CD4-positive, CD25-positive, alpha-beta regulatory T cell (primary cell): ENCODE data around the gene PIK3R1. TPM values are rescaled to one million over a fixed set of nuclear protein-coding genes. Genes with fewer than 3 reads are reported as not detected.

Source experiments
- ATAC-seq, 2 donors: fragments of 150-1000 bp; cut with Tn5 transposase; one replicate each; pipeline ENCODE4 v1.10.0; 2021; ENCODE audit warnings: low read depth in 2 of 2, moderate number of reproducible peaks in 2 of 2, moderate library complexity in 1 of 2
- DNase-seq, 3 donors: peaks; one replicate each; pipeline versions ENCODE4 v3.0.0 to v3.0.0-alpha.2; 2012 to 2022; ENCODE audit warnings: mixed read lengths in 1 of 3
- H3K27ac ChIP-seq: one replicate; pipeline ENCODE4 v1.7.0; 2013; ENCODE audit warnings: mild to moderate bottlenecking, low read length; ENCODE audit not compliant: insufficient read depth, poor library complexity, severe bottlenecking
- H3K27me3 ChIP-seq: one replicate; pipeline ENCODE4 v1.7.0; 2013; ENCODE audit warnings: low read length; ENCODE audit not compliant: control insufficient read depth, insufficient read depth
- H3K36me3 ChIP-seq: one replicate; pipeline ENCODE4 v1.7.0; 2013; ENCODE audit warnings: mild to moderate bottlenecking, low read length, moderate library complexity; ENCODE audit not compliant: control insufficient read depth, insufficient read depth
- H3K4me1 ChIP-seq: 2 replicates; pipeline ENCODE4 v1.7.0; 2013; ENCODE audit warnings: mild to moderate bottlenecking, low read length; ENCODE audit not compliant: insufficient read depth, control insufficient read depth, poor library complexity, severe bottlenecking
- H3K4me3 ChIP-seq: one replicate; pipeline ENCODE4 v1.7.0; 2013; ENCODE audit warnings: low read depth, mild to moderate bottlenecking, low read length, moderate library complexity
- H3K9me3 ChIP-seq, 2 experiments: 1 replicate in 1 of 2; 2 replicates in 1 of 2; pipeline ENCODE4 v1.7.0; 2013; ENCODE audit warnings: low read length in 2 of 2, mild to moderate bottlenecking in 1 of 2, moderate library complexity in 1 of 2; ENCODE audit not compliant: control insufficient read depth in 2 of 2
- H3K27ac Mint-ChIP-seq, 3 donors: one replicate each; pipeline ENCODE4 v1.8.0; 2020 to 2022; ENCODE audit warnings: mild to moderate bottlenecking in 3 of 3, mixed read lengths in 3 of 3, moderate library complexity in 2 of 3
- H3K27me3 Mint-ChIP-seq: one replicate; pipeline ENCODE4 v1.8.0; 2022; ENCODE audit warnings: mild to moderate bottlenecking, mixed read lengths
- H3K36me3 Mint-ChIP-seq: one replicate; pipeline ENCODE4 v1.8.0; 2020; ENCODE audit warnings: mixed read lengths
- H3K4me1 Mint-ChIP-seq, 4 donors: one replicate each; pipeline ENCODE4 v1.8.0; 2020 to 2022; ENCODE audit warnings: mixed read lengths in 4 of 4, mild to moderate bottlenecking in 1 of 4
- H3K4me3 Mint-ChIP-seq, 4 donors: one replicate each; pipeline ENCODE4 v1.8.0; 2020 to 2022; ENCODE audit warnings: mild to moderate bottlenecking in 4 of 4, mixed read lengths in 4 of 4, moderate library complexity in 3 of 4
- H3K9me3 Mint-ChIP-seq, 7 donors: one replicate each; pipeline ENCODE4 v1.8.0; 2020 to 2022; ENCODE audit warnings: mixed read lengths in 7 of 7, mild to moderate bottlenecking in 3 of 7, moderate library complexity in 2 of 7
- polyA plus RNA-seq, 4 donors: library from polyadenylated mRNA; unstranded; fragments of 300-500 nt; fragmentation: Illumina TruSeq; gene quantifications; one replicate each; pipeline ENCODE4 v1.2.3, GENCODE V29; 2021
- total RNA-seq: library from RNA; stranded (reverse); gene quantifications from one replicate; pipeline ENCODE4 v1.2.3, GENCODE V29; 2022

The PIK3R1 gene
- total and polyA plus RNA-seq, 5 donors from 2014 or later = 75.9 to 366 (median 120) TPM

GRCh38 chr5:68176802-68177479 is 38.6 kb upstream of the PIK3R1 start:
- Mint-ChIP-seq H3K4me3 (no peak overlapping the region), H3K27me3 (peaks cover 5% of the 10 kb centered on the region), H3K36me3 (no peaks in the 10 kb centered on the region), H3K4me1 (no peaks in the 10 kb centered on the region), H3K27ac (no peak overlapping the region), H3K9me3 (peaks cover 0 to 2% (median 0%) of the 10 kb centered on the region in 7 donors)
- H3K27me3 ChIP-seq = no peaks in the 10 kb centered on the region
- H3K4me3 ChIP-seq = no peak overlapping the region
- no peaks in the 10 kb centered on the region for H3K9me3 ChIP-seq
- no peaks in the 10 kb centered on the region for H3K4me1 ChIP-seq
- H3K36me3 ChIP-seq = no peaks in the 10 kb centered on the region
- no peak overlapping the region for H3K27ac ChIP-seq
- DNase-seq (no peak), ATAC-seq (no peak)

- no peak overlapping the region for H3K27ac Mint-ChIP-seq
- peaks cover 0 to 2% (median 0%) of the 10 kb centered on the region in 7 donors for H3K9me3 Mint-ChIP-seq
- Histone ChIP-seq H3K27ac (no peak overlapping the region), H3K4me3 (no peak overlapping the region), H3K4me1 (no peaks in the 10 kb centered on the region), H3K36me3 (no peaks in the 10 kb centered on the region), H3K9me3 (no peaks in the 10 kb centered on the region), H3K27me3 (no peaks in the 10 kb centered on the region)
- no peaks in the 10 kb centered on the region for H3K36me3 Mint-ChIP-seq
- DNase-seq = no peak
- ATAC-seq = no peak
- no peaks in the 10 kb centered on the region for H3K4me1 Mint-ChIP-seq
- H3K4me3 Mint-ChIP-seq = no peak overlapping the region
- peaks cover 5% of the 10 kb centered on the region for H3K27me3 Mint-ChIP-seq
Measured at GRCh38 chr5:68177676-68178075, 37.9 kb upstream of the PIK3R1 start.

GRCh38 chr5:68178579-68178978 is 37.0 kb upstream of the PIK3R1 start:
- no peak for ATAC-seq
- Histone ChIP-seq H3K27me3 (no peaks in the 10 kb centered on the region), H3K36me3 (no peaks in the 10 kb centered on the region), H3K4me1 (no peaks in the 10 kb centered on the region), H3K27ac (no peak overlapping the region), H3K4me3 (no peak overlapping the region), H3K9me3 (no peaks in the 10 kb centered on the region)
- no peak overlapping the region for H3K27ac Mint-ChIP-seq
- H3K4me1 Mint-ChIP-seq = no peaks in the 10 kb centered on the region
- peak in 1 of 3 donors; percentile 9 for DNase-seq
- H3K9me3 Mint-ChIP-seq = peaks cover 0 to 2% (median 0%) of the 10 kb centered on the region in 7 donors
- no peaks in the 10 kb centered on the region for H3K36me3 Mint-ChIP-seq
- H3K4me3 Mint-ChIP-seq = no peak overlapping the region
- peaks cover 3% of the 10 kb centered on the region for H3K27me3 Mint-ChIP-seq

GRCh38 chr5:68180121-68181038 is 35.2 kb upstream of the PIK3R1 start:
- no peaks in the 10 kb centered on the region for H3K4me1 Mint-ChIP-seq
- H3K36me3 ChIP-seq = no peaks in the 10 kb centered on the region
- H3K9me3 Mint-ChIP-seq = no peaks in the 10 kb centered on the region
- H3K9me3 ChIP-seq = no peaks in the 10 kb centered on the region
- peak overlapping the region; percentile 20 to 42 (median 24) for H3K27ac Mint-ChIP-seq
- no peaks in the 10 kb centered on the region for H3K36me3 Mint-ChIP-seq
- no peak overlapping the region for H3K4me3 Mint-ChIP-seq
- H3K27me3 ChIP-seq = no peaks in the 10 kb centered on the region
- DNase-seq (no peak), ATAC-seq (no peak)
- H3K27me3 Mint-ChIP-seq = no peaks in the 10 kb centered on the region
- no peak overlapping the region for H3K27ac ChIP-seq
- H3K4me3 ChIP-seq = no peak overlapping the region
- H3K4me1 ChIP-seq = no peaks in the 10 kb centered on the region

- H3K4me1 Mint-ChIP-seq = no peaks in the 10 kb centered on the region
- no peak overlapping the region for H3K4me3 Mint-ChIP-seq
- Histone ChIP-seq H3K9me3 (no peaks in the 10 kb centered on the region), H3K4me3 (no peak overlapping the region), H3K27me3 (no peaks in the 10 kb centered on the region), H3K4me1 (no peaks in the 10 kb centered on the region), H3K36me3 (no peaks in the 10 kb centered on the region), H3K27ac (no peak overlapping the region)
- peak overlapping the region in 2 of 3 donors; percentile 24 to 42 for H3K27ac Mint-ChIP-seq
- ATAC-seq (no peak), DNase-seq (no peak)
- H3K27me3 Mint-ChIP-seq = no peaks in the 10 kb centered on the region
- H3K36me3 Mint-ChIP-seq = no peaks in the 10 kb centered on the region
- H3K9me3 Mint-ChIP-seq = no peaks in the 10 kb centered on the region
Measured at GRCh38 chr5:68181039-68181599, 34.4 kb upstream of the PIK3R1 start.

DNA sequence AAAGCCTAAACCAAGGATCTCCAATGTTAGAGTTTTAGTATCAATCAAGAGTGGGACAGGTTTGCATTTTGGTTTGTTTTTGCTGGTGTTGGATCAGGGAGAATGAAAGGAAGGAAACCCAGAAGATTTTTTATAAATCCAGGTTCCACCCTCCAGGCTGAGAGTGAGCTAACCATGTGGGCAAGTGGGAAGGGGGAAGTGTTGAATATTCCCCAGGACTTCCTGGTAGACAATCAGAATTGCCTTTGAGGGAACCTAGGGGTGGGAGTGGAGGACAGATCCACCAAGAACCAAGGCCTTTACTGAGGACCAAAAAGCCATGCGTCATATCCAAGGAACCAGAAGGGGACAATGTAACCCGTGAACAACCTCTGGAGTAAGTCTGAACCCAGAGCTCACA is 33.5 kb upstream of the PIK3R1 start:
- H3K27ac Mint-ChIP-seq = peak overlapping the region in 1 of 3 donors; percentile 29
- no peaks in the 10 kb centered on the region for H3K9me3 Mint-ChIP-seq
- Histone ChIP-seq H3K4me1 (no peaks in the 10 kb centered on the region), H3K9me3 (no peaks in the 10 kb centered on the region), H3K4me3 (no peak overlapping the region), H3K27me3 (no peaks in the 10 kb centered on the region), H3K27ac (no peak overlapping the region), H3K36me3 (no peaks in the 10 kb centered on the region)
- no peaks in the 10 kb centered on the region for H3K4me1 Mint-ChIP-seq
- no peak for ATAC-seq
- no peaks in the 10 kb centered on the region for H3K27me3 Mint-ChIP-seq
- no peak for DNase-seq
- H3K4me3 Mint-ChIP-seq = no peak overlapping the region
- H3K36me3 Mint-ChIP-seq = no peaks in the 10 kb centered on the region

DNA sequence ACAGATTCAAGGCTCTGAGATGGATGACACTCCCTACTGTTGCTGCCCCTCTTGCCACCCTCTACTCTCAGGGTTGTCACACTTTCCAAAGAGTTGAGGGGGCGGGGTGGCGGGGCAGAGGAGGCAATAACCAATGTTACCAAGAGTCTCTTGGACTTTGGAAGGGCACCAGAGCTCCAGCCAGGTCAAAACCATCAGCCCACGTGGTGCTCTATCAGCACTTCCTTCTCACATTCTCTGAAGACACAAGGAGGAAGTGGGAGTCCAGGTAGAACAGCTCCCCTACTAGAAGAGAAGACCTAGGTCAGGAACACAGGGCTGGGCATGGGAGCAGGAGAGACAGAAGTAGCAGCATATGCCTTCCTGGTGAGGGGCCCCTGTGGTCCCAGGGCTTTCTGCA is 33.0 kb upstream of the PIK3R1 start:
- H3K4me3 Mint-ChIP-seq = no peak overlapping the region
- H3K4me1 ChIP-seq = no peaks in the 10 kb centered on the region
- H3K36me3 ChIP-seq = no peaks in the 10 kb centered on the region
- H3K4me3 ChIP-seq = no peak overlapping the region
- H3K9me3 ChIP-seq = no peaks in the 10 kb centered on the region
- no peak overlapping the region for H3K27ac Mint-ChIP-seq
- H3K36me3 Mint-ChIP-seq = no peaks in the 10 kb centered on the region
- DNase-seq (no peak), ATAC-seq (no peak)
- H3K27ac ChIP-seq = no peak overlapping the region
- no peaks in the 10 kb centered on the region for H3K9me3 Mint-ChIP-seq
- no peaks in the 10 kb centered on the region for H3K27me3 ChIP-seq
- H3K4me1 Mint-ChIP-seq = no peaks in the 10 kb centered on the region
- no peaks in the 10 kb centered on the region for H3K27me3 Mint-ChIP-seq
